Bladder microvascular endothelial cell (primary cell): ENCODE data around the gene ANP32A. TPM values are rescaled to one million over a fixed set of nuclear protein-coding genes. Genes with fewer than 3 reads are reported as not detected.

Source experiments
- total RNA-seq: library from RNA; depleted of rRNA; stranded (reverse); fragments of >200 nt; gene quantifications from 2 replicates; pipeline ENCODE4 v1.2.3, GENCODE V29; 2014

The ANP32A gene
- 46.6 and 74.3 TPM in 2 replicates for total RNA-seq

DNA sequence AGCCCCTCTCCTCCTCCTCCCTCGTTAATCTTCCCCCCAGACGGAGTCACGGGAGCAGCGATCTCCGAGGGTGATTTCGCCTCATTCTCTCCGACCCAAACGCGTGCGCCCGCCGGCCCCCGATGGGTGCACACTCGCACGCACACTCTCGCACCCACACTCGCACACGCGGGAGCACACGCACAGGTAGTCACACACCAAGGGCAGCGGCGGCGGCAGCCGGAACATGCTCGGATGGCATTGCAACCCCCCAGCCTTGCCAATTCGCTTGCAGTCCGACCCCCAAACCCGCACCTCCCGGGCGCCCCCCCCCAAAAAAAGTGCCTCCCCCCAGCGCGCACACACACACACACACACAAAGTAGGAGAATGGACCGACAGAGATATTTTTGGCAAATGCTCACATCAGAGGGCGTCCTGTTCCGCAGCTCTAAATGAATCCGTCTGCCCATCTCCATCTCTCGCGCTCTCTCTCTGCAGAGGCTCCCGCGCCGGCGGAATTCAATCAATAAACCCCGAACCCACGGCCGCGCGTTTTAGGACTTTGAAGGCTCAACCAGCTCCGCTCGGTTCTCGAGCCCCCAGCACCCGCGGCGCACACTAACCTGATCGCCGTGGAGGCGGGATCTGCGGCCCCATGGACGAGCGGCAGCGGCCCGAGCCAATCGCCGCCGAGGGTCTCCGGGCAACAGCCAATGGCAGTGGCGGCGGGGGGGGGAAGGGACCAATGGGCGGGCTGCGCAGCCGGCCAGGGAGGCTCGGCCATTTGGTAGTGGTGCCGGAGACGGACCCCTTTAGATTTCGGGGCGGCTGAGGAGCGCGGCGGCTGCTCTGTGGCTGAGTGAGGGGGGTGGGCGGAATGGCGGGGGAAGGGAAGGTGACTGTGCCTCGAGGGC, at the start of gene ANP32A:
Gene ANP32A (minus strand): TSS at position 601 of the 895 bp plus-strand sequence. CDS start 144 bp downstream, at position 457.

Other genes with a start within 250 kb of the ANP32A start
- 0.32 and 2.1 TPM in 2 replicates for gene CORO2B, start 241.9 kb downstream of the ANP32A start, total RNA-seq
- gene SPESP1, start 109.6 kb upstream of the ANP32A start, total RNA-seq, result 1.1 and 2.8 TPM in 2 replicates
- gene NOX5, start 193.8 kb upstream of the ANP32A start, total RNA-seq, result under 0.01 TPM in 1 of 2 replicates, not detected in the other